Activated T-helper 17 cell treated with anti-CD3 and anti-CD28 coated beads, Interleukin-2, amount 50 U/mL, for 72 hours (primary cell): Measurements from ENCODE around the gene SPRR2A. TPM values are rescaled to one million over a fixed set of nuclear protein-coding genes. Genes with fewer than 3 reads are reported as not detected.
A peak's percentile ranks its signal among the peaks of the same experiment; 100 is the strongest.
"Not testable (repeated sequence)": the region's sequence is repeated elsewhere in the genome, so short reads cannot be mapped to it uniquely, and the experiment has no call there.

Source experiments
- ATAC-seq: fragments of 150-1000 bp; cut with Tn5 transposase; replicated peaks from 2 replicates; pipeline ENCODE4 v1.10.0; 2021; ENCODE audit warnings: mild to moderate bottlenecking, moderate library complexity
- H3K27ac Mint-ChIP-seq: one replicate; pipeline ENCODE4 v1.8.0; 2022; ENCODE audit warnings: mixed read lengths
- H3K27me3 Mint-ChIP-seq: one replicate; pipeline ENCODE4 v1.8.0; 2022; ENCODE audit warnings: mixed read lengths
- H3K36me3 Mint-ChIP-seq: one replicate; pipeline ENCODE4 v1.8.0; 2022; ENCODE audit warnings: low read depth, mild to moderate bottlenecking, mixed read lengths
- H3K4me1 Mint-ChIP-seq: one replicate; pipeline ENCODE4 v1.8.0; 2022; ENCODE audit warnings: mixed read lengths
- H3K4me3 Mint-ChIP-seq: one replicate; pipeline ENCODE4 v1.8.0; 2022; ENCODE audit warnings: mild to moderate bottlenecking, mixed read lengths
- H3K9me3 Mint-ChIP-seq: one replicate; pipeline ENCODE4 v1.8.0; 2022; ENCODE audit warnings: mixed read lengths
- total RNA-seq, 2 donors: library from RNA; stranded (reverse); gene quantifications; one replicate each; pipeline ENCODE4 v1.2.3, GENCODE V29; 2022

The SPRR2A gene
- total RNA-seq = not detected

DNA sequence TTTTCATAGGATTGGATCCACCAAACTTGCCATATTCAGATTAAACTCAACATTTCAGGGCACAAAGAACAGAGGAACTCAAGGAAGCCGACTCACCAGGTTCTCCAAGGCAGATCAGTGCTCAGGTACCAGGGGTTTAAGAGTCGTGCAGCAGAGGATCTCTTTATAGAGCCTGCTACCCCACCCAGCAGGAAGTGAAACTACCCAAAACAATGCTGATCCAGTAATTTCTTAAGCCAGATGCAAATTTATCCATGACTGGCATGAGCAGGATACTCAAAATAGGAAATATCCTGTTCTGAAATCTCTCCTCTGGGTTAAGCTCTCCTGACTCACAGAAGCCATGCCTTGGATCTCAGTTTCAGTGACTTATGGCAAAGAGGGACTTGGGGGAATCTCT, at the start of gene SPRR2A:
Gene SPRR2A, minus strand, starts transcription at position 138 of the 400 bp plus-strand sequence. CDS start 777 bp downstream, outside the sequence.
- no peak for ATAC-seq
- Mint-ChIP-seq H3K9me3 (peaks cover 3% of the 10 kb centered on the region), H3K27me3 (peaks cover 51% of the 10 kb centered on the region), H3K4me1 (no peaks in the 10 kb centered on the region), H3K4me3 (no peak within 1 kb of the TSS), H3K36me3 (no peaks in the 10 kb centered on the region), H3K27ac (no peak within 1 kb of the TSS)

DNA sequence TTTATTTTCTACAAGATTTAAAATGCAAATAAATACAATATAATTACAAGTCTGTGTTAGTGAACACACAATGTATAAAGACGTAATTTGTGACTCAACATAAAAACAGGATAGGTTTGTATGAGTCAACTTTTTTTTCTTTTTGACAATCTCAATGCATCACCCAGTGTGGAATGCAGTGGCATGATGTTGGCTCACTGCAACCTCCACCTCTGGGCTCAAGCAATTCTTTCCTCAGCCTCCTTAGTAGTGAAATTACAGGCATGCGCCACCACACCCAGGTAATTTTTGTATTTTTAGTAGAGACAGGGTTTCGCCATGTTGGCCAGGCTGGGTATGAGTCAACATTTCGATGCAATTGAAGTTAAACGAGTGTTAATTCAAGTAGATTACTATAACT, 42.9 kb upstream of the SPRR2A start:
- peaks cover 35% of the 10 kb centered on the region for H3K27me3 Mint-ChIP-seq
- H3K9me3 Mint-ChIP-seq = no peaks in the 10 kb centered on the region
- no peak overlapping the region for H3K27ac Mint-ChIP-seq
- ATAC-seq = peak; percentile 40
- H3K4me1 Mint-ChIP-seq = no peaks in the 10 kb centered on the region
- H3K36me3 Mint-ChIP-seq = no peaks in the 10 kb centered on the region
- no peak overlapping the region for H3K4me3 Mint-ChIP-seq

DNA sequence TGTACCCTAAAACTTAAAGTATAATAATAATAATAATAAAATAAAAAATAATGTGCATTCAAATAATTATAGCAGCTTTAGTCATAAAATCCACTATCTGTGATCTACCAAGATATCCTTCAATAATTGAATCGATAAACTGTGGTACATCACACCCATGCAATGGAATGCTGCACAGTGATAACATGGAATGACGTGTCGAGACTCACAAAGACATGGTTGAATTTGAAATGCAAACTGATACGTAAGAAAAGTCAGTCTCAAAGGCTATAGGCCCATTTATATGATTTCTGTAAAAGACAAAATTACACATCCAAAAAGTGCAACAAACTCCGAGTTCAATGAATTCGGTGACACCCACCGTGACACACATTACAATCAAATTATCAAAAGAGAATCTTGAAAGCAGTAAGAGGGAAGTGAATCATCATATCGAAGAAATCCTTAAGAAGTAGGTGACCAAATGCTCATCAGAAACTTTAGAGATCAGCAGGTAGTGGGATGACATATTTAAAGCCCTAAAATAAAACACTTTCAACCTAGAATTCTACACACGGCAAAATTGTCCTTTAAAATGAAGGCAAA, 42.2 kb upstream of the SPRR2A start:
- Mint-ChIP-seq H3K4me3 (no peak overlapping the region), H3K27ac (no peak overlapping the region), H3K4me1 (no peaks in the 10 kb centered on the region), H3K9me3 (no peaks in the 10 kb centered on the region), H3K27me3 (peaks cover 34% of the 10 kb centered on the region), H3K36me3 (no peaks in the 10 kb centered on the region)
- no peak for ATAC-seq

DNA sequence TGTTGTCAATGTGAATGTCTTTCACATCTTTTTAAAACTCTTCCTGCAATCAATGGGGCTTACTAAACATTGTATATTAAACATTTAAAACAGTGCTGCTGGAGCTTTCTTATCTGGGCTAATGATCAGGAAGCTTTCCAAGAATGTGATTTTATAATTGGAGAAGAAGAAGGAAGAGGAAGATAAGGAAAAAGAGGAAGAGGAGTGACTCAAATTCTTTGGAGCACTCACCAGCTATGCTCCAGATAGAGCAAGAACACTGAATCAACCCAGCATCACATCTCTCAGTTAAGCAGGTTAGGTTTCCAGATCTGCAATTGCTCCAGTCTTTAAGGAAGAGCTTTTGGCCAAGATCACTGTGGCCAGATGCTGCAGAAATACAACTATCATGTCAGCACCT, 38.5 kb upstream of the SPRR2A start:
- no peaks in the 10 kb centered on the region for H3K9me3 Mint-ChIP-seq
- H3K27ac Mint-ChIP-seq = no peak overlapping the region
- peaks cover 24% of the 10 kb centered on the region for H3K27me3 Mint-ChIP-seq
- ATAC-seq = no peak
- no peaks in the 10 kb centered on the region for H3K36me3 Mint-ChIP-seq
- H3K4me3 Mint-ChIP-seq = no peak overlapping the region
- no peaks in the 10 kb centered on the region for H3K4me1 Mint-ChIP-seq

- H3K9me3 Mint-ChIP-seq = no peaks in the 10 kb centered on the region
- no peak within 1 kb of the TSS for H3K27ac Mint-ChIP-seq
- H3K36me3 Mint-ChIP-seq = no peaks in the 10 kb centered on the region
- no peak within 1 kb of the TSS for H3K4me3 Mint-ChIP-seq
- H3K27me3 Mint-ChIP-seq = peaks cover 22% of the 10 kb centered on the region
- H3K4me1 Mint-ChIP-seq = no peaks in the 10 kb centered on the region
- no peak for ATAC-seq
Observed at GRCh38 chr1:153094426-153094825, 37.1 kb upstream of the SPRR2A start, which contains the start of gene SPRR2E. TSS of gene SPRR2E (minus strand) at chr1:153094526. CDS start at chr1:153093751, 775 bp downstream.

DNA sequence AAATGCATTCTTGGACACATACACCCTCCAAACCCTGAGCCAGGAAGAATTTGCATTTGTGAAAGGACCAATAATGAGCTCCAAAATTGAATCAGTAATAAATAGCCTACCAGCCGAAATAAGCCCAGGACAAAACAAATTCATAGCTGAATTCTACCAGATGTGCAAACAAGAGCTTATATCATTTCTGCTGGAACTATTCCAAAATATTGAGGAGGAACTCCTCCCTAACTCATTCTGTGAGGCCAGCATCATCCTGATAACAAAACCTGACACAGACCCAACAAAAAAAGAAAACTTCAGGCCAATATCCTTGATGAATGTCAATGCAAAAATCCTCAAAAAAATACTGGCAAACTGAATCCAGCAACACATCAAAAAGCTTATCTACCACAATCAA, 30.3 kb upstream of the SPRR2A start:
- Mint-ChIP-seq H3K4me1 (no peaks in the 10 kb centered on the region), H3K27me3 (peaks cover 34% of the 10 kb centered on the region), H3K4me3 (no peak overlapping the region), H3K36me3 (no peaks in the 10 kb centered on the region), H3K9me3 (no peaks in the 10 kb centered on the region), H3K27ac (no peak overlapping the region)
- no peak for ATAC-seq

- ATAC-seq = no peak
- Mint-ChIP-seq H3K27me3 (peaks cover 32% of the 10 kb centered on the region), H3K36me3 (no peaks in the 10 kb centered on the region), H3K4me1 (no peaks in the 10 kb centered on the region), H3K9me3 (peaks cover 5% of the 10 kb centered on the region), H3K27ac (no peak overlapping the region), H3K4me3 (no peak overlapping the region)
Observed at GRCh38 chr1:153081736-153082135, 24.4 kb upstream of the SPRR2A start.

GRCh38 chr1:153072806-153073726, 15.8 kb upstream of the SPRR2A start:
- Mint-ChIP-seq H3K4me3 (no peak overlapping the region), H3K9me3 (no peaks in the 10 kb centered on the region), H3K27me3 (peaks cover 17% of the 10 kb centered on the region), H3K4me1 (no peaks in the 10 kb centered on the region), H3K36me3 (no peaks in the 10 kb centered on the region), H3K27ac (no peak overlapping the region)
- no peak for ATAC-seq

DNA sequence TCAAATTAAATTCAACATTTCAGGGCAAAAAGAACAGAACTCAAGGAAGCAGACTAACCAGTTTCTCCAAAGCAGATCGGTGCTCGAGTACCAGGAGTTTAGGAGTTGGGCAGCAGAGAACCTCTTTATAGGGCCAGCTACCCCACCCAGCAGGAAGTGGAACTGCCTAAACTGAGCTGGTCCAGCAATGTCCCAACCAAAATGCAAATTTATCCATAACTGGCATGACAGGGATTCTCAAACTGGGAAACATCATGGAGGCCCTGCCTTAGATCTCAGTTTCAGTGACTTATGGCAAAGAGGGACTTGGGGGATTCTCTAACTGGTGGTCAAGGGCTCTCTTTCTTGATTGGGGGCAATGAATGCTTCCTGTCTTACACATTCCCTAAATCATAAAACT, 14.2 kb upstream of the SPRR2A start, which contains the start of gene SPRR2B:
Gene SPRR2B, minus strand, starts transcription at position 101 of the 400 bp plus-strand sequence. CDS start 772 bp downstream, outside the sequence.
- Mint-ChIP-seq H3K27me3 (peaks cover 23% of the 10 kb centered on the region), H3K36me3 (no peaks in the 10 kb centered on the region), H3K4me3 (no peak within 1 kb of the TSS), H3K4me1 (no peaks in the 10 kb centered on the region), H3K9me3 (no peaks in the 10 kb centered on the region), H3K27ac (no peak within 1 kb of the TSS)
- ATAC-seq = no peak

DNA sequence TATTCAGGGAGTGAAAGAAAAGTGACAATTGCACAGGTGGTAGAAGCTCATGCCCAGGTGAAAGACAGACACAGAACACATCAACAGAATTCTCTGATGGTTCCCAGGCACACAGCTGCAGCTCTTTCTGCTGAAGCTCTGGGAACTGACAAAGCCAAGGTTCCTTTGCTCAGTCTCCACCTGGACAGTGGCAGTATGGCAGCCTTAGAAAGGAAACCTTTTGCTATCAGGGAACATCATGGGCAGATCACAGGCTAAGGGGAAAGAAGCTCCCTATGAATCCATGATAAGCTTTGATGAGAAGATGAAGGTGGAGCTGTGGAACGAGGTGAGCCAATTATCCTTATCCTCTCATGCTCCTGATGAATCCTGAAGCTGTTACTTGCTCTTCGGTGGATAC, 12.9 kb upstream of the SPRR2A start:
- Mint-ChIP-seq H3K36me3 (no peaks in the 10 kb centered on the region), H3K27me3 (peaks cover 29% of the 10 kb centered on the region), H3K9me3 (no peaks in the 10 kb centered on the region), H3K27ac (no peak overlapping the region), H3K4me1 (no peaks in the 10 kb centered on the region), H3K4me3 (no peak overlapping the region)
- no peak for ATAC-seq

DNA sequence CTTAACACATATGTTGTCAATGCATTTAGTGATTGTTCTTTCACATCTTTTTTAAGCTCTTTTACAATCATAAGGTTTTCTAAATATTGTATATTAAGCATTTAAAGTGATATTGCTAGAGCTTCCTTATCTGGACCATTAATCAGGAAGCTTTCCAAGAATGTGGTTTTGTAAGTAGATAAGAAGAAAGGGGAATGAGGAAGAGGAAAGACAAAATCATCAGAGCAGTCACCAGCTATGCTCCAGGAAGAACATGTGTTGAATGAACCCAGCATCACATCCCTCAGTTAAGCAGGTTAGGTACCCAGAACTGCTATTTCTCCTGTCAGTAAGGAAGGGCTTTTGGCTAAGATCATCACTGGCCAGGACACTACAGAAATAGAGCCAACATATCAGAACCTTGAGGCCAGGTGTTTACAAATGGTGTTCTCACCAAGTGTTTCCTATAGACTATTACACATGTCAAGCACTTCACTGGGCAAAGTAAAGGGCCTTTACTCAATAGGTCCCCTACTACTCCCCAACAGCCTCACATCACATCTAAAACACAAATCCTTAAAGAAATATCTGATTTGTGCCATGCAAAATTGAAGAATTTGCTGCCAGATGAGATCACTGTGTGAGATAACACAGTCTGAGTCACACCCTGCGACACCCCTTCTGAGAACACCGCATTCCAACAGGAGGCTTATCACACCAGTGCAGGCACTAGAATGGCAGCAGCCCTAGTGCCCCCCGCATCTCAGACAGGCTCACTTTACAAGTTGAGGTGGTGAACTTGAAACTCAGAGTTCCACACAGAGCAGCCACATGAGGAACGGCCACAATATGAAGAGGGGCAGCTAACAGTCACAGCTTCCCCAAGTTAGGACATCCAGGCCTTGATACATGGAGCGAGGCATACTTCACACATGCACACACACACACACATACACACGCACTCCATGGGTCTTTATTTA, 1.8 kb upstream of the SPRR2A start:
- no peak for ATAC-seq
- H3K4me3 Mint-ChIP-seq = no peak overlapping the region
- H3K4me1 Mint-ChIP-seq = no peaks in the 10 kb centered on the region
- no peak overlapping the region for H3K27ac Mint-ChIP-seq
- peaks cover 36% of the 10 kb centered on the region for H3K27me3 Mint-ChIP-seq
- H3K9me3 Mint-ChIP-seq = no peaks in the 10 kb centered on the region
- no peaks in the 10 kb centered on the region for H3K36me3 Mint-ChIP-seq

- Mint-ChIP-seq H3K36me3 (no peaks in the 10 kb centered on the region), H3K27ac (no peak overlapping the region), H3K4me1 (no peaks in the 10 kb centered on the region), H3K27me3 (peaks cover 45% of the 10 kb centered on the region), H3K4me3 (no peak overlapping the region), H3K9me3 (no peaks in the 10 kb centered on the region)
- ATAC-seq = no peak
Observed at GRCh38 chr1:153058154-153058553, 842 bp upstream of the SPRR2A start.

- H3K27me3 Mint-ChIP-seq = peaks cover 59% of the 10 kb centered on the region
- not testable (repeated sequence) for H3K27ac Mint-ChIP-seq, H3K4me3 Mint-ChIP-seq, ATAC-seq, H3K9me3 Mint-ChIP-seq, H3K4me1 Mint-ChIP-seq, H3K36me3 Mint-ChIP-seq
Observed at GRCh38 chr1:153056111-153056510, 1.2 kb downstream of the SPRR2A start.

DNA sequence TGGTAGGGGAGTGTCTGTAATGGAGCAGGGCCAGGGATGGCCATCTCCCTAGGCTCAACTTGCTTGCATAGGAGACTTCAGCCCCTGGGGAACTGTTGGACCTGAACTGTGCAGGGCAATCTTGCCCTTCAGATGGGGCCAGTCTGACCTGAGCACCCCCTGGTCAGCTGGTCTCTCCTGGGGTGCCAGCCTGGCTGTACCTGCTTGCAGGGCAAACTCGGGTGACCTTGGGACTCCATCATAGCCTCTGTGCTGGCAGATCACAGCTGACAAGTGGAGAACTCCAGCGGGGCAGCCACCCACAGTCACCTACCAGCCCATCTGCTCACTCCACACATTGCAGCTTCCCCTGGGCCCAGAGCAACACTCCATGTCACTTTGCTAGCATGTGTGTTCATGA, 8.1 kb downstream of the SPRR2A start:
- no peak for ATAC-seq
- Mint-ChIP-seq H3K4me3 (no peak overlapping the region), H3K9me3 (peaks cover 3% of the 10 kb centered on the region), H3K4me1 (no peaks in the 10 kb centered on the region), H3K27me3 (peaks cover 62% of the 10 kb centered on the region), H3K27ac (no peak overlapping the region), H3K36me3 (no peaks in the 10 kb centered on the region)
